Measurements from ENCODE around the gene SOX15. TPM values are rescaled to one million over a fixed set of nuclear protein-coding genes. Genes with fewer than 3 reads are reported as not detected.
A peak's percentile ranks its signal among the peaks of the same experiment; 100 is the strongest.

The SOX15 gene
- total RNA-seq, 4 donors from 2014 or later, result 0.67 to 3.1 TPM; not detected in 2

GRCh38 chr17:7561028-7561575 is 28.8 kb downstream of the SOX15 start:
- TF ChIP-seq POLR2A (IDR thresholded peaks at IDR 0.05), result no peak
- peak; percentile 72 to 95 (median 83) for TF ChIP-seq CTCF (IDR thresholded peaks at IDR 0.05)
- DNase-seq, result peak; percentile 96
- Histone ChIP-seq H3K27me3 (no peaks in the 10 kb centered on the region), H3K4me1 (peaks cover 40 to 59% of the 10 kb centered on the region in 2 donors), H3K4me3 (replicated peaks in 1 of 3) (peak overlapping the region; percentile 71 to 91 (median 90)), H3K27ac (peak overlapping the region; percentile 74 to 98 (median 79)), H3K9me3 (no peaks in the 10 kb centered on the region), H3K36me3 (peaks cover 12 to 28% of the 10 kb centered on the region in 2 donors)
- WGBS, 2 donors, result 0 to 1% methylated on average over 30 to 32 of the region's 32 CpGs
- intact Hi-C loops (cut with DNase I), result loop anchor here (2.0 to 5.0 kb wide), 3 partner anchors 46 to 204 kb away; partner anchors contain the start of genes FGF11, TMEM102 and TMEM95

GRCh38 chr17:7560172-7561027 is 29.5 kb downstream of the SOX15 start:
- Histone ChIP-seq H3K4me3 (replicated peaks in 1 of 3) (peak overlapping the region in 1 of 3 donors; percentile 1), H3K36me3 (peaks cover 7 to 21% of the 10 kb centered on the region in 2 donors), H3K4me1 (peaks cover 40 to 59% of the 10 kb centered on the region in 2 donors), H3K9me3 (no peaks in the 10 kb centered on the region), H3K27me3 (no peaks in the 10 kb centered on the region), H3K27ac (peak overlapping the region; percentile 31 to 98 (median 74))
- TF ChIP-seq CTCF (IDR thresholded peaks at IDR 0.05) (peak in 5 of 6 experiments; percentile 37 to 51 (median 48)), POLR2A (IDR thresholded peaks at IDR 0.05) (no peak)
- 35 to 36% methylated on average over 20 to 22 of the region's 22 CpGs for WGBS, 2 donors
- intact Hi-C loops (cut with DNase I), result loop anchor here (2.0 to 5.0 kb wide), 3 partner anchors 46 to 203 kb away; partner anchors contain the start of genes FGF11, TMEM102 and TMEM95
- peak; percentile 66 to 67 for DNase-seq

- Histone ChIP-seq H3K4me3 (replicated peaks in 1 of 3) (peak overlapping the region in 1 of 3 donors; percentile 28), H3K27me3 (no peaks in the 10 kb centered on the region), H3K9me3 (no peaks in the 10 kb centered on the region), H3K27ac (peak overlapping the region; percentile 94 to 98 (median 95)), H3K4me1 (peaks cover 40 to 59% of the 10 kb centered on the region in 2 donors), H3K36me3 (peaks cover 3 to 13% of the 10 kb centered on the region in 2 donors)
- TF ChIP-seq CTCF (IDR thresholded peaks at IDR 0.05), result no peak
- TF ChIP-seq POLR2A (IDR thresholded peaks at IDR 0.05), result no peak
- intact Hi-C loops (cut with DNase I), result loop anchor here (2.0 to 5.0 kb wide), 3 partner anchors 45 to 202 kb away; partner anchors contain the start of genes FGF11, TMEM102 and TMEM95
- DNase-seq, result peak; percentile 59 to 63
- WGBS, 2 donors, result 67 to 71% methylated on average over 18 of the region's 18 CpGs
Measured at GRCh38 chr17:7559320-7560171, 30.3 kb downstream of the SOX15 start.

GRCh38 chr17:7558544-7559319 is 31.2 kb downstream of the SOX15 start, which contains the start of gene TNFSF13:
TNFSF13 (plus strand) TSS chr17:7558750; CDS start chr17:7559040, 290 bp downstream.
- TF ChIP-seq CTCF (IDR thresholded peaks at IDR 0.05) (peak in 1 of 6 experiments; percentile 7), POLR2A (IDR thresholded peaks at IDR 0.05) (no peak)
- H3K27me3 ChIP-seq, result no peaks in the 10 kb centered on the region
- peaks cover 0 to 6% of the 10 kb centered on the region in 2 donors for H3K36me3 ChIP-seq
- intact Hi-C loops (cut with DNase I), result no loop called here
- DNase-seq, result peak; percentile 53 to 54
- 28 to 31% methylated on average over 15 to 16 of the region's 16 CpGs for WGBS, 2 donors
- H3K9me3 ChIP-seq, result no peaks in the 10 kb centered on the region
- peak within 1 kb of the TSS; percentile 94 to 98 (median 95) for H3K27ac ChIP-seq
- H3K4me3 ChIP-seq (replicated peaks in 1 of 3), result peak within 1 kb of the TSS in 1 of 3 donors; percentile 28
- peaks cover 40 to 55% of the 10 kb centered on the region in 2 donors for H3K4me1 ChIP-seq

Measured in thyroid gland (tissue), 4 donors.